H9 (cell line): ENCODE measurements around the gene PAH. TPM values are rescaled to one million over a fixed set of nuclear protein-coding genes. Genes with fewer than 3 reads are reported as not detected.

ENCODE experiments used
- DNase-seq: peaks from one replicate; pipeline ENCODE4 v3.0.0-alpha.2; 2017
- H2AFZ ChIP-seq: one replicate; pipeline ENCODE4 v1.6.1; 2013; ENCODE audit warnings: mild to moderate bottlenecking, low read length, control low read depth, moderate library complexity
- H2AK5ac ChIP-seq: 2 replicates; pipeline ENCODE4 v1.6.1; 2013; ENCODE audit warnings: low read length, control low read depth, mixed read lengths; ENCODE audit not compliant: insufficient read length
- H2BK120ac ChIP-seq: one replicate; pipeline ENCODE4 v1.6.1; 2013; ENCODE audit warnings: low read depth, mild to moderate bottlenecking, low read length, control low read depth, inconsistent platforms; ENCODE audit not compliant: poor library complexity, severe bottlenecking
- H2BK12ac ChIP-seq: 2 replicates; pipeline ENCODE4 v1.6.1; 2013; ENCODE audit warnings: low read length, control low read depth, mixed read lengths, low read depth; ENCODE audit not compliant: insufficient read length
- H2BK15ac ChIP-seq: 2 replicates; pipeline ENCODE4 v1.6.1; 2013; ENCODE audit warnings: low read depth, low read length, control low read depth
- H2BK20ac ChIP-seq: one replicate; pipeline ENCODE4 v1.6.1; 2013; ENCODE audit warnings: low read depth, mild to moderate bottlenecking, low read length, control low read depth, inconsistent platforms; ENCODE audit not compliant: poor library complexity, severe bottlenecking
- H2BK5ac ChIP-seq: 2 replicates; pipeline ENCODE4 v1.6.1; 2013; ENCODE audit warnings: low read length, control low read depth, mixed read lengths; ENCODE audit not compliant: insufficient read length
- H3K14ac ChIP-seq: 2 replicates; pipeline ENCODE4 v1.6.1; 2013; ENCODE audit warnings: low read length, control low read depth; ENCODE audit not compliant: insufficient read depth
- H3K18ac ChIP-seq: 2 replicates; pipeline ENCODE4 v1.6.1; 2013; ENCODE audit warnings: low read depth, mild to moderate bottlenecking, mixed read lengths, low read length, control low read depth; ENCODE audit not compliant: insufficient read length
- H3K23ac ChIP-seq: 2 replicates; pipeline ENCODE4 v1.6.1; 2013; ENCODE audit warnings: low read length, control low read depth, mixed read lengths, low read depth; ENCODE audit not compliant: insufficient read length
- H3K23me2 ChIP-seq: 2 replicates; pipeline ENCODE4 v1.6.1; 2013; ENCODE audit warnings: low read depth, mild to moderate bottlenecking, mixed read lengths, low read length, control low read depth; ENCODE audit not compliant: insufficient read length, poor library complexity, severe bottlenecking
- H3K27ac ChIP-seq: 2 replicates; pipeline ENCODE4 v1.5.1; 2013; ENCODE audit warnings: low read length, control low read depth, mixed read lengths, low read depth; ENCODE audit not compliant: insufficient read length
- H3K27me3 ChIP-seq: 2 replicates; pipeline ENCODE4 v1.6.1; 2013; ENCODE audit warnings: low read length, control low read depth, inconsistent platforms; ENCODE audit not compliant: insufficient read depth
- H3K4ac ChIP-seq: 2 replicates; pipeline ENCODE4 v1.6.1; 2013; ENCODE audit warnings: low read depth, mild to moderate bottlenecking, control low read depth, inconsistent platforms, low read length, moderate library complexity
- H3K4me1 ChIP-seq: 2 replicates; pipeline ENCODE4 v1.6.1; 2013; ENCODE audit warnings: low read length, control low read depth, inconsistent platforms; ENCODE audit not compliant: insufficient read depth
- H3K4me2 ChIP-seq: 2 replicates; pipeline ENCODE4 v1.6.1; 2013; ENCODE audit warnings: low read length, control low read depth, mixed read lengths; ENCODE audit not compliant: insufficient read length, insufficient read depth
- H3K56ac ChIP-seq: 2 replicates; pipeline ENCODE4 v1.6.1; 2013; ENCODE audit warnings: low read depth, mild to moderate bottlenecking, mixed read lengths, low read length, control low read depth; ENCODE audit not compliant: insufficient read length
- H3K79me1 ChIP-seq: 2 replicates; pipeline ENCODE4 v1.6.1; 2013; ENCODE audit warnings: low read depth, mild to moderate bottlenecking, moderate library complexity, low read length, control low read depth, inconsistent platforms; ENCODE audit not compliant: insufficient read depth, poor library complexity, severe bottlenecking
- H3K79me2 ChIP-seq: 2 replicates; pipeline ENCODE4 v1.6.1; 2013; ENCODE audit warnings: low read length, control low read depth, inconsistent platforms; ENCODE audit not compliant: insufficient read depth
- H3K9ac ChIP-seq: 2 replicates; pipeline ENCODE4 v1.6.1; 2013; ENCODE audit warnings: low read length, control low read depth, mixed read lengths; ENCODE audit not compliant: insufficient read length; ENCODE audit errors: extremely low read depth
- H3K9me3 ChIP-seq: one replicate; pipeline ENCODE4 v1.6.1; 2013; ENCODE audit warnings: low read depth, low read length, inconsistent platforms; ENCODE audit not compliant: control insufficient read depth
- H3T11ph ChIP-seq: one replicate; pipeline ENCODE4 v1.6.1; 2013; ENCODE audit warnings: mild to moderate bottlenecking, low read length, control low read depth, inconsistent platforms
- H4K20me1 ChIP-seq: one replicate; pipeline ENCODE4 v1.6.1; 2013; ENCODE audit not compliant: control insufficient read depth, insufficient read length, insufficient read depth
- H4K5ac ChIP-seq: 2 replicates; pipeline ENCODE4 v1.6.1; 2013; ENCODE audit warnings: low read depth, mild to moderate bottlenecking, mixed read lengths, low read length, control low read depth; ENCODE audit not compliant: insufficient read length
- H4K8ac ChIP-seq: replicated peaks from 2 replicates; pipeline ENCODE4 v1.6.1; 2013; ENCODE audit warnings: low read length, control low read depth, mixed read lengths, low read depth; ENCODE audit not compliant: insufficient read length
- H4K91ac ChIP-seq: 2 replicates; pipeline ENCODE4 v1.6.1; 2013; ENCODE audit warnings: low read depth, mild to moderate bottlenecking, moderate library complexity, mixed read lengths, low read length, control low read depth; ENCODE audit not compliant: insufficient read length
- H3K27ac Mint-ChIP-seq, 3 experiments: 2 replicates in 2 of 3; 3 replicates in 1 of 3; pipeline ENCODE4 v1.8.0; 2020 to 2021; ENCODE audit warnings: mixed read lengths in 3 of 3, mild to moderate bottlenecking in 1 of 3, moderate library complexity in 1 of 3
- H3K27me3 Mint-ChIP-seq: 2 replicates; pipeline ENCODE4 v1.8.0; 2021; ENCODE audit warnings: low read depth, mild to moderate bottlenecking, moderate library complexity, mixed read lengths
- H3K36me3 Mint-ChIP-seq, 3 experiments: 2 replicates in 2 of 3; 3 replicates in 1 of 3; pipeline ENCODE4 v1.8.0; 2020 to 2021; ENCODE audit warnings: low read depth in 3 of 3, mixed read lengths in 3 of 3; ENCODE audit not compliant: insufficient read depth in 1 of 3
- H3K4me1 Mint-ChIP-seq, 2 experiments: 2 replicates each; pipeline ENCODE4 v1.8.0; 2020; ENCODE audit warnings: mixed read lengths in 2 of 2
- H3K4me3 Mint-ChIP-seq, 2 experiments: 2 replicates in 1 of 2; 3 replicates in 1 of 2; pipeline ENCODE4 v1.8.0; 2020 to 2021; ENCODE audit warnings: mild to moderate bottlenecking in 2 of 2, mixed read lengths in 2 of 2, moderate library complexity in 1 of 2
- H3K9me3 Mint-ChIP-seq, 2 experiments: 2 replicates in 1 of 2; 3 replicates in 1 of 2; pipeline ENCODE4 v1.8.0; 2020; ENCODE audit warnings: mild to moderate bottlenecking in 2 of 2, mixed read lengths in 2 of 2, moderate library complexity in 1 of 2
- WGBS: extraction: QIAGEN DNeasy Blood & Tissue Kit; methylation state at CpG from one replicate; pipeline ENCODE4 v1.1.7; 2013; ENCODE audit warnings: missing lambda C conversion rate, low lambda C conversion rate, mixed read lengths; ENCODE audit not compliant: insufficient read length; ENCODE audit errors: extremely low coverage; 5-methylcytosine and 5-hydroxymethylcytosine counted together
- total RNA-seq: library from RNA; stranded (reverse); gene quantifications from 2 replicates; pipeline ENCODE4 v1.2.1, GENCODE V29; 2021
- TF ChIP-seq, protein P1 (sequence below): fragments of 200-600 bp; sonication (generic); conservative IDR thresholded peaks from 3 replicates; pipeline ENCODE4 v1.8.0; 2021; ENCODE audit warnings: antibody characterized with exemption, mild to moderate bottlenecking

PAH gene
- total RNA-seq, 1 experiment from 2014 or later, result 6.1 TPM

DNA sequence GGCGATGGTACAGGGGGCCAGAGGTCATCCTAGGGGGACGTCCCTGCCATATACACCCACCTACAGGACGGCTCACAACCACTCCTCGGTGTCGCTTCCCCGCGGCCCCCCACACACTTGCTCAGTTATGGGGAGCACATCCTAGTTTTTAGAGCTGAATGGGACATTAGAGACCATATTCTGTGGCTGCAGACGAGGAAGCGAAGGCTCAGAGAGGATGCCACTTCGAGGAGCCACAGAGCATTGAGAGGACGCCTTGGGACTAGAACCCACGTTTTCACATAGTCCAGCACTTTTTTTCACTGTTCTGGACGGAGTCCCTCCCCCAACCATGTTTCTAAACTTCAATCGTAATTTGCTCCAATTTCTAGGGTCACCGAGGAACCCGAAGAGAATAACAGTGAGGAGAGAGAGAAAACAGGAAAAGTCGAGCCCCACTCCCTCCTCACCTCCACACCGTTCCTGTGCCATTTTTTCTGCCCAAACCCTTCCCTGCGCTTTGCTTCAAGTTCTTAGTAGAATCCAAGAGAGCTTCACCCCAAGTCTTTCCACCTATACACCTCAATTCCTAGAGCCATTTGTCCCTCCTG lies 39.8 kb upstream of the PAH start:
- Histone ChIP-seq H2BK20ac (no peak overlapping the region), H2BK120ac (no peak overlapping the region), H3T11ph (no peak overlapping the region), H3K23ac (no peak overlapping the region), H3K9ac (no peak overlapping the region), H3K4me2 (peak overlapping the region; percentile 56), H3K79me1 (no peaks in the 10 kb centered on the region), H3K4ac (no peak overlapping the region), H3K27ac (no peak overlapping the region), H3K27me3 (peaks cover 88% of the 10 kb centered on the region), H4K91ac (no peak overlapping the region), H3K4me1 (no peaks in the 10 kb centered on the region), H2BK12ac (no peak overlapping the region), H3K79me2 (no peaks in the 10 kb centered on the region), H3K14ac (no peak overlapping the region), H4K20me1 (no peaks in the 10 kb centered on the region), H2BK15ac (no peak overlapping the region), H2AK5ac (no peak overlapping the region), H3K23me2 (peaks cover 16% of the 10 kb centered on the region), H4K5ac (no peak overlapping the region), H3K9me3 (no peaks in the 10 kb centered on the region), H4K8ac (no peak overlapping the region), H3K18ac (no peak overlapping the region), H3K56ac (no peak overlapping the region), H2AFZ (no peak overlapping the region), H2BK5ac (no peak overlapping the region)
- H3K9me3 Mint-ChIP-seq, result no peaks in the 10 kb centered on the region; a peak in 2 of 5 replicates
- peaks cover 99% of the 10 kb centered on the region for H3K27me3 Mint-ChIP-seq
- TF ChIP-seq, protein P1, sequence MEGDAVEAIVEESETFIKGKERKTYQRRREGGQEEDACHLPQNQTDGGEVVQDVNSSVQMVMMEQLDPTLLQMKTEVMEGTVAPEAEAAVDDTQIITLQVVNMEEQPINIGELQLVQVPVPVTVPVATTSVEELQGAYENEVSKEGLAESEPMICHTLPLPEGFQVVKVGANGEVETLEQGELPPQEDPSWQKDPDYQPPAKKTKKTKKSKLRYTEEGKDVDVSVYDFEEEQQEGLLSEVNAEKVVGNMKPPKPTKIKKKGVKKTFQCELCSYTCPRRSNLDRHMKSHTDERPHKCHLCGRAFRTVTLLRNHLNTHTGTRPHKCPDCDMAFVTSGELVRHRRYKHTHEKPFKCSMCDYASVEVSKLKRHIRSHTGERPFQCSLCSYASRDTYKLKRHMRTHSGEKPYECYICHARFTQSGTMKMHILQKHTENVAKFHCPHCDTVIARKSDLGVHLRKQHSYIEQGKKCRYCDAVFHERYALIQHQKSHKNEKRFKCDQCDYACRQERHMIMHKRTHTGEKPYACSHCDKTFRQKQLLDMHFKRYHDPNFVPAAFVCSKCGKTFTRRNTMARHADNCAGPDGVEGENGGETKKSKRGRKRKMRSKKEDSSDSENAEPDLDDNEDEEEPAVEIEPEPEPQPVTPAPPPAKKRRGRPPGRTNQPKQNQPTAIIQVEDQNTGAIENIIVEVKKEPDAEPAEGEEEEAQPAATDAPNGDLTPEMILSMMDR, result no peak
- DNase-seq, result no peak
- peaks cover 30 to 59% of the 10 kb centered on the region in 2 experiments for H3K4me1 Mint-ChIP-seq
- H3K36me3 Mint-ChIP-seq, result no peaks in the 10 kb centered on the region; a peak in 2 of 7 replicates
- WGBS, result no CpG with 5 or more reads among the region's 19 CpGs
- H3K4me3 Mint-ChIP-seq, result peak overlapping the region; percentile 43 to 92
- H3K27ac Mint-ChIP-seq, result no peak overlapping the region
